Hepatocyte (in vitro differentiated cells): Measurements from ENCODE around the gene BCAP29. TPM values are rescaled to one million over a fixed set of nuclear protein-coding genes. Genes with fewer than 3 reads are reported as not detected.

Source experiments
- DNase-seq: peaks from one replicate; pipeline ENCODE4 v3.0.0-alpha.2; 2016; ENCODE audit warnings: low spot score
- H2AFZ ChIP-seq: fragments of 200-600 bp; sonication (generic); 2 replicates; pipeline ENCODE4 v1.6.0; 2016; ENCODE audit warnings: antibody characterized with exemption, mild to moderate bottlenecking
- H3K27ac ChIP-seq: fragments of 200-600 bp; sonication (generic); 2 replicates; pipeline ENCODE4 v1.5.1; 2016; ENCODE audit warnings: mild to moderate bottlenecking
- H3K27me3 ChIP-seq: fragments of 200-600 bp; sonication (generic); 2 replicates; pipeline ENCODE4 v1.6.1; 2016
- H3K36me3 ChIP-seq: fragments of 200-600 bp; sonication (generic); replicated peaks from 2 replicates; pipeline ENCODE4 v1.5.1; 2016; ENCODE audit warnings: low read depth; ENCODE audit not compliant: insufficient read depth
- H3K4me1 ChIP-seq: fragments of 200-600 bp; sonication (generic); 2 replicates; pipeline ENCODE4 v1.5.1; 2016; ENCODE audit warnings: mild to moderate bottlenecking, moderate library complexity; ENCODE audit not compliant: insufficient read depth
- H3K4me2 ChIP-seq: fragments of 200-600 bp; sonication (generic); 2 replicates; pipeline ENCODE4 v1.6.0; 2016
- H3K4me3 ChIP-seq: fragments of 200-600 bp; sonication (generic); 2 replicates; pipeline ENCODE4 v1.5.1; 2016; ENCODE audit warnings: mild to moderate bottlenecking
- H3K79me2 ChIP-seq: fragments of 200-600 bp; sonication (generic); 2 replicates; pipeline ENCODE4 v1.6.0; 2017; ENCODE audit warnings: mild to moderate bottlenecking
- H3K9me2 ChIP-seq: fragments of 200-600 bp; sonication (generic); replicated peaks from 2 replicates; pipeline ENCODE4 v1.6.0; 2017; ENCODE audit warnings: mild to moderate bottlenecking; ENCODE audit not compliant: insufficient read depth
- H3K9me3 ChIP-seq: fragments of 200-600 bp; sonication (generic); 2 replicates; pipeline ENCODE4 v1.5.1; 2016; ENCODE audit warnings: low read depth, mild to moderate bottlenecking
- H4K20me1 ChIP-seq: fragments of 200-600 bp; sonication (generic); 2 replicates; pipeline ENCODE4 v1.6.0; 2016; ENCODE audit warnings: mild to moderate bottlenecking; ENCODE audit not compliant: insufficient read depth, poor library complexity, severe bottlenecking
- EZH2 ChIP-seq: fragments of 200-600 bp; sonication (generic); IDR thresholded peaks from 2 replicates; pipeline ENCODE4 v1.6.1; 2016; ENCODE audit warnings: antibody characterized with exemption, mild to moderate bottlenecking, borderline replicate concordance
- EZH2phosphoT487 ChIP-seq: fragments of 200-600 bp; sonication (generic); IDR thresholded peaks from one replicate; pipeline ENCODE4 v1.6.1; 2018; ENCODE audit warnings: antibody characterized with exemption, mild to moderate bottlenecking, low read depth, moderate library complexity; ENCODE audit not compliant: unreplicated experiment, severe bottlenecking
- WGBS: methylation state at CpG from one replicate; pipeline ENCODE4 v1.1.6; 2016; ENCODE audit warnings: low lambda C conversion rate; ENCODE audit errors: missing lambda C conversion rate; 5-methylcytosine and 5-hydroxymethylcytosine counted together
- polyA plus RNA-seq: library from polyadenylated mRNA; unstranded; fragments of >200 nt; fragmentation: Nextera tagmentation; extraction: Ambion mirVana; gene quantifications from 2 replicates; pipeline ENCODE4 v1.2.1, GENCODE V29; 2016
- total RNA-seq: library from RNA; depleted of rRNA; stranded (reverse); fragments of >200 nt; gene quantifications from 2 replicates; pipeline ENCODE4 v1.2.3, GENCODE V29; 2014
- TF ChIP-seq, protein P1 (sequence below): fragments of 200-600 bp; sonication (generic); IDR thresholded peaks from 2 replicates; pipeline ENCODE4 v1.5.1; 2016; ENCODE audit warnings: antibody characterized with exemption, mild to moderate bottlenecking; ENCODE audit not compliant: poor library complexity

The BCAP29 gene
- total and polyA plus RNA-seq, 2 experiments from 2014 or later = 35.1 to 76.6 TPM

DNA sequence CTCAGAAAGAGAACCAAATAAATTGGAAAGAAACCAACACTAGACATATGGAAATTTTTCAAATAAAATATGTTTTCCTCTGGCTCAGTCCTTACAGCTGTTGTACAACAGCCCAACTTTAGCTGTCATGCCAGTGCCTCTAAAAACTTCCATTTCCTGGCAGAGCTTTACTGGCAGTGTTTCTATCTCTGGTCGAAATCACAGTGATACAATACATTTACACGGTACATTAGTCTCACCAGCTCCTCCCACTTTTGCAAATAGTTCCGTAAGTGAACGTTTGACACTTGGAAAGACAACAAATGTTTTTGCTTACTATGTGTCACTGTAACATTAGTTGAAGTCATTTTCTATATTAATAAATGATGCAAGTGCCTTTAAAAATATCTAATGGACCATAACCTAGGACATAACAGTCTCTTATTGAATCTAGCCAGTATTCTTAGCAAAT is 29.8 kb downstream of the BCAP29 start:
- TF ChIP-seq EZH2 (no peak), EZH2phosphoT487 (no peak)
- TF ChIP-seq, protein P1, sequence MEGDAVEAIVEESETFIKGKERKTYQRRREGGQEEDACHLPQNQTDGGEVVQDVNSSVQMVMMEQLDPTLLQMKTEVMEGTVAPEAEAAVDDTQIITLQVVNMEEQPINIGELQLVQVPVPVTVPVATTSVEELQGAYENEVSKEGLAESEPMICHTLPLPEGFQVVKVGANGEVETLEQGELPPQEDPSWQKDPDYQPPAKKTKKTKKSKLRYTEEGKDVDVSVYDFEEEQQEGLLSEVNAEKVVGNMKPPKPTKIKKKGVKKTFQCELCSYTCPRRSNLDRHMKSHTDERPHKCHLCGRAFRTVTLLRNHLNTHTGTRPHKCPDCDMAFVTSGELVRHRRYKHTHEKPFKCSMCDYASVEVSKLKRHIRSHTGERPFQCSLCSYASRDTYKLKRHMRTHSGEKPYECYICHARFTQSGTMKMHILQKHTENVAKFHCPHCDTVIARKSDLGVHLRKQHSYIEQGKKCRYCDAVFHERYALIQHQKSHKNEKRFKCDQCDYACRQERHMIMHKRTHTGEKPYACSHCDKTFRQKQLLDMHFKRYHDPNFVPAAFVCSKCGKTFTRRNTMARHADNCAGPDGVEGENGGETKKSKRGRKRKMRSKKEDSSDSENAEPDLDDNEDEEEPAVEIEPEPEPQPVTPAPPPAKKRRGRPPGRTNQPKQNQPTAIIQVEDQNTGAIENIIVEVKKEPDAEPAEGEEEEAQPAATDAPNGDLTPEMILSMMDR = no peak
- Histone ChIP-seq H3K4me2 (no peak overlapping the region), H3K4me1 (peaks cover 4% of the 10 kb centered on the region), H3K9me3 (no peaks in the 10 kb centered on the region), H3K9me2 (no peaks in the 10 kb centered on the region), H3K27me3 (no peaks in the 10 kb centered on the region), H3K27ac (no peak overlapping the region), H3K4me3 (no peak overlapping the region), H3K36me3 (no peaks in the 10 kb centered on the region), H4K20me1 (no peaks in the 10 kb centered on the region), H3K79me2 (no peaks in the 10 kb centered on the region), H2AFZ (no peak overlapping the region)
- WGBS = 95% methylated on average over 4 of the region's 4 CpGs
- no peak for DNase-seq

DNA sequence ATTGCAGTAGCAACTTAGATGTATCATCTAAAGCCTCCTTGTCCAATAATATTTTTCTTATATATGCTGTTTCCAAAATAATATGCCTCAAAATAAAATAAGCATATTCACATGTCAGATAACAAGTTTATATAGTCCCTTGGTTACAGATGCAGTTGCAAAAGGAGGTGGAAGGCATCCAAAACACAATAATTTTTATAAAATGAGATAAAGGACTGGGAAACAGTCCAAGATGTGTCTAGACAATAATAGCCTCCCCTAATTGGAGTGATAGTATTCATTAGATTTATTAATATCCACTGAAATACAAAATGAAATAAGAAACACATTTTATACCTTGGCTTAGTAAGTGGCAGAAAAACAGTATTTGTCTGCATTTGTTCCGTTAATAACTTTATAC is 30.3 kb downstream of the BCAP29 start:
- Histone ChIP-seq H3K9me3 (no peaks in the 10 kb centered on the region), H4K20me1 (no peaks in the 10 kb centered on the region), H3K27me3 (no peaks in the 10 kb centered on the region), H3K4me2 (no peak overlapping the region), H3K9me2 (no peaks in the 10 kb centered on the region), H3K4me1 (peaks cover 4% of the 10 kb centered on the region), H3K79me2 (no peaks in the 10 kb centered on the region), H3K27ac (no peak overlapping the region), H3K4me3 (no peak overlapping the region), H3K36me3 (no peaks in the 10 kb centered on the region), H2AFZ (no peak overlapping the region)
- DNase-seq = no peak
- TF ChIP-seq EZH2 = no peak
- TF ChIP-seq, protein P1 = no peak
- TF ChIP-seq EZH2phosphoT487 = no peak
- 88% methylated on average over 1 of the region's 1 CpG for WGBS

DNA sequence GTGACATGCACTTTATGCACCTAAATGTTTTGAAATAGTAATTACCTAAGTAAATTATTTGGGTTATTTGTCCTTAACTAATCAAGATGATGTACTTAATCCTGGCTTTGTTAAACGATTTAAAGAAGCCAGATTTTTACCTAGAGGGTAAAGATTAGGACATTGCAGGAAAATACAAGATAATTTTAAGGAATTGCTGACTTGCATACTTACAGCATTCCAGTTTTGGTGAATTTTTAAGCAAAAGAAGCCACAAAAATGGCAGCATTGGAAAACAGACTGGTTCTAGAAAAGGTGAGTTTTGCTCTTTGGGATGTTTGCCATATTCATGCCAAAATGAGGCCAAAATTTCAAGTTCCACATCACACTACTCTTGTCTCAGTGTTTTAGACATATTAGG is 33.4 kb downstream of the BCAP29 start:
- H3K36me3 ChIP-seq = no peaks in the 10 kb centered on the region
- no peak for TF ChIP-seq EZH2
- no peak for TF ChIP-seq EZH2phosphoT487
- TF ChIP-seq, protein P1 = no peak
- H3K9me2 ChIP-seq = no peaks in the 10 kb centered on the region
- no peak overlapping the region for H3K4me3 ChIP-seq
- WGBS = 68% methylated on average over 1 of the region's 1 CpG
- no peak overlapping the region for H3K27ac ChIP-seq
- no peak overlapping the region for H3K4me2 ChIP-seq
- no peak overlapping the region for H2AFZ ChIP-seq
- no peaks in the 10 kb centered on the region for H4K20me1 ChIP-seq
- H3K4me1 ChIP-seq = peaks cover 4% of the 10 kb centered on the region
- H3K79me2 ChIP-seq = no peaks in the 10 kb centered on the region
- no peak for DNase-seq
- H3K27me3 ChIP-seq = no peaks in the 10 kb centered on the region
- no peaks in the 10 kb centered on the region for H3K9me3 ChIP-seq

DNA sequence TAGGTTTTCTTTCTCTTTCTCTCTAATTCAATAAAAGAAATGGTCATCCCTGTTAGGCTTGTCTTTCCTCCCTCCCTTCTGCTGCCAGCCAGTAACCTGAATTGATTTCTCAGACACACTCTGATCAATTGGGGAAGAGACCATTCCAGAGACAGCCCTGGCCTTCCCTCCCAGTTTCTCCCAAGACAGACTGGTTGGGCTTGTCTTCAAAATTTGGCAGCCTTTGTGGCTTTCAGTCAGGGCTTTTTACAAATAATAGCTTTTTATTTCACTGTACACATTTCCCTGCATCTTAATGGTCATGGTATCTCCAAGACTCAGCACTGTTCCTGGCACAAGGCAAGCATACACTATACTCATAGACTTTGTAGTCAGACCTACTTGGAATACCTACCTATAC is 33.9 kb downstream of the BCAP29 start:
- no peaks in the 10 kb centered on the region for H3K9me2 ChIP-seq
- H2AFZ ChIP-seq = no peak overlapping the region
- no peak overlapping the region for H3K4me3 ChIP-seq
- no peaks in the 10 kb centered on the region for H3K36me3 ChIP-seq
- no peak overlapping the region for H3K4me2 ChIP-seq
- no peak overlapping the region for H3K27ac ChIP-seq
- no peaks in the 10 kb centered on the region for H3K27me3 ChIP-seq
- TF ChIP-seq, protein P1 = no peak
- TF ChIP-seq EZH2phosphoT487 (no peak), EZH2 (no peak)
- no peaks in the 10 kb centered on the region for H4K20me1 ChIP-seq
- no peaks in the 10 kb centered on the region for H3K9me3 ChIP-seq
- H3K79me2 ChIP-seq = no peaks in the 10 kb centered on the region
- DNase-seq = no peak
- peaks cover 4% of the 10 kb centered on the region for H3K4me1 ChIP-seq
